Midbrain (tissue), 1 donor: ENCODE results near the gene TMEM132D.

ENCODE experiments used
- DNase-seq: peaks from one replicate; lab custom pipeline; 2025; lab: John Stamatoyannopoulos, UW

The TMEM132D gene

GRCh38 chr12:129351481-129351880, 552.3 kb downstream of the TMEM132D start:
- DNase-seq = no peak

DNA sequence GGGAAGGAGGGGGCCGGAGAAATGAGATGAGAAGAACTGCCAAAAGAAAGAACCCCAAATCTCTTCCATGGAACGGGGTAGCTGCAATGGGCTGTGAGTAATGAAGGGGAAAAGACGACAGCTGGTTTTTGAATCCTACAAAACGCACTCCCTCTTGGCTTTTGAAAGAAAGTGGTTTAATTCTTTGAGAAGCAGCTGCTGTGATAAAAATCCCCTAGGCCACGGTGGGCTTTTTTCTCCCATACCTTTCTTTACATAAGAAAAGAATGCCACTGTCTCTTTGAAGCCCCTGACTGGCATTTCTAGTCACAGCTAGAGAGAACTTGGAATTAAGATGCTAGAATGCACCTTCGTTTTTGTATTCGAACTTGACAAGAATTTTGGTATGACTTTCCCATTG, 564.5 kb downstream of the TMEM132D start:
- no peak for DNase-seq

DNA sequence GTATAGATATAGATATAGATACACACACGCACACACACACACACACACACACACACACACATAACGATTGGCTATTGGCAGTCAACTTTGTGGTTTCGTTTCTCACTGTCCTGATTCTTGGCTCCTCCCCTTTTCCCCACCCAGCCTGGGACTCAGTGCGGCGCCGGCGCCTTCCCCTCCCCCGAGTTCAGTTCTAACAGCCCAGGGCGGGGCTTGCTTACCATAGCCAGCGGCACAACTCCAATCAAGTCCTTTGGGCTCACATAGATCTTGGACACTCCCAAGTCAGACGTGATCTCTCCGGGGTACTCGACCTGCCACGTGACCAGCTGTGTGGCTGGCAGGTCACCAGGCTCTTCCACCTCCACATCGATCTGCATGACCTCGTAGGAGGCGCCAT, 566.4 kb downstream of the TMEM132D start:
- no peak for DNase-seq

DNA sequence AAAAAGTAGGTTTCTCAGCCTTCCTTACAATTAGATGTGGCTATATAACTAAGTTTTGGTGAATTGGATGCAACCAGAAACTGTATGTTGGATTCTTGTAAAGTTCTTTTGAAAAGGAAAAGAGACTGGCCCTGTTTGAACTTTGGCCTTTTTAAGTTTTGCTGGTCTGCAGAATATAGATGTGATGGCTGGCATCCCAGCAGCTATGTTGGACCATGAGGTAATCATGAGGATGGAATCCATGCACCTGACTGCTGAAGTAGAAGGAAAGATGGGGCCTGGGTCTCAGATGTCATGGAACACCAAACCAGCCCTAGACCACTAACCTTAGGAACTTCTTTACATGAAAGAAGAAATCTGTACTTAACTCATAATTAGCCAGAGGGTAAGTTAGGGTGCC, 568.1 kb downstream of the TMEM132D start:
- no peak for DNase-seq

DNA sequence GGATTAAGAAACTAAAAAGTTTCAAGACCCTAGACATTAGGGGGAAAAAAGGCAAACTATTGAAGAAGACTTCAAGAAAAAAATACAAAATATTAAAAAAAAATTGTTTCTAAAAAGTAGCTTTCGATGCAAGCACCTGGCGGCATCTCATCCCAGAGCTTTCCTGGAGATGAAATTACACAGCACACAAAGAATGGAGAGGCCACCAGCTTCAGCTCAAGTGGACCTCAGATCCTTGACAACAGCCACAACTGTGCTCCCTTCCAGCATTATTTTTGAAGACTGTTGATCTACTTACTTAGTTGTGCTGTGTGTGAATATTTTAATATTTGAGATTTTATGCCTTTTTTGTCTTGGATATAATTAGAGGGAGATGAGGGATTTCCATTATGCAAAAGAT, 571.5 kb downstream of the TMEM132D start:
- no peak for DNase-seq

- DNase-seq = no peak
Observed at GRCh38 chr12:129331356-129332085, 572.3 kb downstream of the TMEM132D start.

DNA sequence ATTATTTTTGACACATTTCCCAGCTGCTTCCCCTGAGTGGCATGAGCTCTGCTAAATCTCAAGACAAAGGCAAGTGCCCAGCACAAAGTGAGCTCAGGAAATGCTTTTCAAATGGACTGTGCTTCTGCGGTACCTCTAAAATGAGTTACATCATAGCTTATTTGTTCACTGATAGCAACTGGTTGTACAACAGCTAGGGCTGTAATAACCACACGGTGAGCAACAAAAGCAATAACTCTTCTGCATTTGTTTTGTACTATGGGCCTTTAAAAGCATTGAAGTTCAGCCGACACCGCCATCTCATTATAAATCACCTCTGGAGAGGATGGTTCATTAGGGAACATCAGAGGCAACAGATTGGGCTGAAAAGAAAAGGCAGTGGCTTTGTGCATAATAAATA, 575.6 kb downstream of the TMEM132D start:
- DNase-seq = no peak

DNA sequence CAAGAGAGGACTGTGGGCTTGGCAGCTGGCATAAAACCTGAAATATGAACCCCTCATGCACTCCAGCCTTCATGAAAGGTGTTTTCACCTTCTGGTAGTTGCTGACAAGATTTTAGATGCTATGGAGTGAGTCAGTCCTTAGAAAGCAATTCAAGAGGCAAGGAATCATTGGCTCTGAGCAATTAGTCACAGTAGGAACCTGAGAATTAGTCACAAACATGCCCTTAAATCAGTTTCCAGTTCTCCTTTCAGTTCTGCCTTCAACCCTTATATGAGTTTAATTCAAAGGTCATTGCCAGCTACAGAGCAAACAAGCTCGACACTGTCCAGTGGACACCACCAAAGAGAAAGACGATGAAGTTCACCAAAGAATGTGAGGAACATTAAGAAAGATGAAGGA, 578.3 kb downstream of the TMEM132D start:
- no peak for DNase-seq

DNA sequence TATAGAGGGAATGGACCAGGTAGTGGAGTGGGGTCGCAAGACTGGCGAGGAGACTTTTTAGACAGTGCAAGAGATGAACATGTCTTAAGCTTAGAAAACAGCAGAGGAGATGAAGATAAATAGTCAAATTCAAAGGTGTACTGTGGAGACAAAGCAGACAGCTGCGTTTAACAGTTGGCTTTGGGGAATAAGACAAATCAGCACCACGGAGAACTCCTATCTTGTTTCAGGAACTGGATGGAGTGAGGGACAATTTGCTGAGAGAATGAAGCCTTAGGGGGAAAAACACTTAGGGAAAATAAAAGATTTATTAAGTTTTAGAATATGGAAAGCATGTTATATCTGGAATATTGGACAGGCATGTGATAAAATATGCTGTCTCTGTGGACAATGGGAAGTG, 591.8 kb downstream of the TMEM132D start:
- no peak for DNase-seq

GRCh38 chr12:129310346-129310745, 593.5 kb downstream of the TMEM132D start:
- no peak for DNase-seq

- no peak for DNase-seq
Observed at GRCh38 chr12:129305851-129306250, 598.0 kb downstream of the TMEM132D start.

DNA sequence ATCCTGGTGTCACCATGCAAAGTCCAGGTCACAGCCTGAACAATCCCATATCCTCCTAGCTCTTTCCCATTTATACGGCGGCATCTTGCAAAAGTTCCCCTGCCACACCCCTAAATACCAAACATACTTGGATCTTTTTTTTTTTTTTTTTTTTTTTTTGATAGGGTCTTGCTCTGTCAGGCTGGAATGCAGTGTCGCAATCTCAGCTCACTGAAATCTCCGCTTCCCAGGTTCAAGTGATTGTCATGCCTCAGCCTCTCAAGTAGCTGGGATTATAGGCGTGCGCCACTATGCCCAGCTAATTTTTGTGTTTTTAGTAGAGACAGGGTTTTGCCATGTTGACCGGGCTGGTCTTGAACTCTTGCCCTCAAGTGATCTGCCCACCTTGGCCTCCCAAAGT, 599.3 kb downstream of the TMEM132D start:
- no peak for DNase-seq

GRCh38 chr12:129300011-129300410, 603.8 kb downstream of the TMEM132D start:
- DNase-seq = no peak

GRCh38 chr12:129298921-129299320, 604.9 kb downstream of the TMEM132D start:
- no peak for DNase-seq

- DNase-seq = no peak
Observed at GRCh38 chr12:129296671-129297070, 607.2 kb downstream of the TMEM132D start.

- no peak for DNase-seq
Observed at GRCh38 chr12:129294868-129295267, 609.0 kb downstream of the TMEM132D start.

DNA sequence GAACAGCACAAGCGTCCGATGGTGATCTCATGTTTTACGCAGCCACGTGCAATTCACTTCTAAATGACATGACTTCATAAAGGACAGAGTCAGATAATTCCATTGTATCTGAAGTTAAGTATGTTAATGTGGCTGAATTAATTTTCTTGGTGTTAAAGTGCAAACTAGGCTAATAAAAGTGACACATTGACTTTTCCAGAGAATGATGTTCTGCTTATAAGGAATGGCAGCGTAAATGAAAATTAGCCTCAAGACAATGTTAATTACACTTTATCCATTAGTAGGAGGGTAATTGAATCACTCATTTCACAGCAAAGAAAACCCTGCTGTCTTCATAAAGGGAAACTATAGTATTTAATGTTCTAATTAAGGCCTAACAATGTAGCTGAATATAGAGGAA, 624.1 kb downstream of the TMEM132D start:
- no peak for DNase-seq

GRCh38 chr12:129276361-129277060, 627.3 kb downstream of the TMEM132D start:
- DNase-seq = no peak

GRCh38 chr12:129269756-129270495, 633.9 kb downstream of the TMEM132D start:
- no peak for DNase-seq

- DNase-seq = no peak
Observed at GRCh38 chr12:129258781-129259318, 645.0 kb downstream of the TMEM132D start.

GRCh38 chr12:129257524-129257923, 646.3 kb downstream of the TMEM132D start:
- no peak for DNase-seq

DNA sequence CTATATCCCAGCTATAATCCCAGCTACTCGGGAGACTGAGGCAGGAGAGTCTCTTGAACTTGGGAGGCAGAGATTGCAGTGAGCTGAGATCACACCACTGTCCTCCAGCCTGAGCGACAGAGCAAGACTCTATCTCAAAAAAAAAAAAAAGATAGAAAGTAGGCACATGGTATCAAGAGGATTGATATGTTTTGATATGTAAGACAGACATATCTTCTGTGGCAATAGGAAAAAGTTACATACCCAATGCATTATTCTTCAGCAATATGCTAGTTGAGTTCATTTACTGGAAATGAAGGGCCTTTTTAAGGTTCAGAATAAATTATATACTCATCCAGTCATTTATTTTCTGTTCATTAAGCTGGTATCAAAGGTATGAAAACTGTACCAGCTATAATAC, 657.2 kb downstream of the TMEM132D start:
- DNase-seq = no peak

- DNase-seq = no peak
Observed at GRCh38 chr12:129245769-129246168, 658.1 kb downstream of the TMEM132D start.
